ENCODE results near the gene EHMT2.
"Not testable (repeated sequence)": the region's sequence is repeated elsewhere in the genome, so short reads cannot be mapped to it uniquely, and the experiment has no call there.

Gene EHMT2

GRCh38 chr6:31869343-31869742 is 28.2 kb downstream of the EHMT2 start:
- Histone ChIP-seq H3K9ac (ENCODE audit: low read depth, low read length) (no peak overlapping the region), H3K4me3 (ENCODE audit: low read depth in 1 of 2, low read length in 2 of 2) (no peak overlapping the region), H3K27me3 (ENCODE audit: insufficient read depth, low read length, poor library complexity) (no peaks in the 10 kb centered on the region), H3K9me3 (ENCODE audit: insufficient read depth, low read length, severe bottlenecking) (no peaks in the 10 kb centered on the region), H3K4me2 (ENCODE audit: insufficient read depth, low read length) (no peak overlapping the region), H3K36me3 (ENCODE audit: insufficient read depth, low read length) (no peaks in the 10 kb centered on the region), H3K27ac (ENCODE audit: low read length) (no peak overlapping the region), H3K79me2 (ENCODE audit: insufficient read depth, low read length) (no peaks in the 10 kb centered on the region), H4K20me1 (ENCODE audit: insufficient read depth, low read length) (no peaks in the 10 kb centered on the region), H2AFZ (ENCODE audit: low read depth, low read length) (no peak overlapping the region), H3K4me1 (ENCODE audit: insufficient read depth, low read length) (peaks cover 10% of the 10 kb centered on the region)
- DNase-seq (no peak), ATAC-seq (ENCODE audit: insufficient read depth, low read depth) (no peak)
- TF ChIP-seq EZH2 (IDR thresholded peaks at IDR 0.05; ENCODE audit: borderline replicate concordance, low read depth, low read length, severe bottlenecking) (no peak), CTCF (IDR thresholded peaks at IDR 0.05; ENCODE audit: borderline replicate concordance, extremely low read depth, low read length, poor library complexity, severe bottlenecking) (no peak)

GRCh38 chr6:31868658-31868971 is 28.9 kb downstream of the EHMT2 start:
- not testable (repeated sequence) for H3K27me3 ChIP-seq (ENCODE audit: insufficient read depth, low read length, poor library complexity); H4K20me1 ChIP-seq (ENCODE audit: insufficient read depth, low read length); H3K4me2 ChIP-seq (ENCODE audit: insufficient read depth, low read length); H3K4me3 ChIP-seq (ENCODE audit: low read depth in 1 of 2, low read length in 2 of 2); DNase-seq; H3K36me3 ChIP-seq (ENCODE audit: insufficient read depth, low read length); ATAC-seq (ENCODE audit: insufficient read depth, low read depth); H2AFZ ChIP-seq (ENCODE audit: low read depth, low read length); H3K27ac ChIP-seq (ENCODE audit: low read length); H3K79me2 ChIP-seq (ENCODE audit: insufficient read depth, low read length); H3K9me3 ChIP-seq (ENCODE audit: insufficient read depth, low read length, severe bottlenecking); H3K9ac ChIP-seq (ENCODE audit: low read depth, low read length)
- peaks cover 15% of the 10 kb centered on the region for H3K4me1 ChIP-seq (ENCODE audit: insufficient read depth, low read length)

GRCh38 chr6:31865205-31866118 is 32.0 kb downstream of the EHMT2 start:
- Histone ChIP-seq H3K9ac (ENCODE audit: low read depth, low read length) (no peak overlapping the region), H3K27me3 (ENCODE audit: insufficient read depth, low read length, poor library complexity) (no peaks in the 10 kb centered on the region), H2AFZ (ENCODE audit: low read depth, low read length) (no peak overlapping the region), H3K4me2 (ENCODE audit: insufficient read depth, low read length) (no peak overlapping the region), H3K79me2 (ENCODE audit: insufficient read depth, low read length) (peaks cover 11% of the 10 kb centered on the region), H3K27ac (ENCODE audit: low read length) (no peak overlapping the region), H4K20me1 (ENCODE audit: insufficient read depth, low read length) (no peaks in the 10 kb centered on the region), H3K36me3 (ENCODE audit: insufficient read depth, low read length) (0 out of 2 replicates have a peak, but pooled peaks cover 2% of the 10 kb centered on the region), H3K9me3 (ENCODE audit: insufficient read depth, low read length, severe bottlenecking) (no peaks in the 10 kb centered on the region), H3K4me1 (ENCODE audit: insufficient read depth, low read length) (peaks cover 34% of the 10 kb centered on the region), H3K4me3 (ENCODE audit: low read depth in 1 of 2, low read length in 2 of 2) (no peak overlapping the region)
- TF ChIP-seq CTCF (IDR thresholded peaks at IDR 0.05; ENCODE audit: borderline replicate concordance, extremely low read depth, low read length, poor library complexity, severe bottlenecking) (no peak), EZH2 (IDR thresholded peaks at IDR 0.05; ENCODE audit: borderline replicate concordance, low read depth, low read length, severe bottlenecking) (no peak)
- DNase-seq (no peak), ATAC-seq (ENCODE audit: insufficient read depth, low read depth) (no peak)

- DNase-seq (no peak), ATAC-seq (ENCODE audit: insufficient read depth, low read depth) (no peak)
- no peaks in the 10 kb centered on the region for H3K9me3 ChIP-seq (ENCODE audit: insufficient read depth, low read length, severe bottlenecking)
- H3K36me3 ChIP-seq (ENCODE audit: insufficient read depth, low read length), result peaks cover 9% of the 10 kb centered on the region
- H3K4me3 ChIP-seq (ENCODE audit: low read depth in 1 of 2, low read length in 2 of 2), result peak overlapping the region in 1 of 2 experiments; percentile 72; a peak in 1 of 4 replicates
- TF ChIP-seq CTCF (IDR thresholded peaks at IDR 0.05; ENCODE audit: borderline replicate concordance, extremely low read depth, low read length, poor library complexity, severe bottlenecking) (no peak), EZH2 (IDR thresholded peaks at IDR 0.05; ENCODE audit: borderline replicate concordance, low read depth, low read length, severe bottlenecking) (no peak)
- H3K79me2 ChIP-seq (ENCODE audit: insufficient read depth, low read length), result peaks cover 11% of the 10 kb centered on the region
- no peak overlapping the region for H2AFZ ChIP-seq (ENCODE audit: low read depth, low read length)
- peaks cover 34% of the 10 kb centered on the region for H3K4me1 ChIP-seq (ENCODE audit: insufficient read depth, low read length)
- H3K27me3 ChIP-seq (ENCODE audit: insufficient read depth, low read length, poor library complexity), result no peaks in the 10 kb centered on the region
- peak overlapping the region; percentile 66; the same call in 1 of the 2 replicates for H3K9ac ChIP-seq (ENCODE audit: low read depth, low read length)
- peak overlapping the region; percentile 80 for H3K4me2 ChIP-seq (ENCODE audit: insufficient read depth, low read length)
- no peaks in the 10 kb centered on the region for H4K20me1 ChIP-seq (ENCODE audit: insufficient read depth, low read length)
- no peak overlapping the region for H3K27ac ChIP-seq (ENCODE audit: low read length)
These were observed 32.7 kb downstream of the EHMT2 start for GRCh38 chr6:31864818-31865204.

GRCh38 chr6:31864123-31864562 is 33.4 kb downstream of the EHMT2 start:
- H3K79me2 ChIP-seq (ENCODE audit: insufficient read depth, low read length), result peaks cover 11% of the 10 kb centered on the region
- peaks cover 15% of the 10 kb centered on the region for H3K36me3 ChIP-seq (ENCODE audit: insufficient read depth, low read length)
- not testable (repeated sequence) for H3K9me3 ChIP-seq (ENCODE audit: insufficient read depth, low read length, severe bottlenecking); H3K27me3 ChIP-seq (ENCODE audit: insufficient read depth, low read length, poor library complexity); ATAC-seq (ENCODE audit: insufficient read depth, low read depth); DNase-seq; H4K20me1 ChIP-seq (ENCODE audit: insufficient read depth, low read length)
- H3K9ac ChIP-seq (ENCODE audit: low read depth, low read length), result peak overlapping the region; percentile 66
- H3K4me3 ChIP-seq (ENCODE audit: low read depth in 1 of 2, low read length in 2 of 2), result peak overlapping the region; percentile 57 to 72
- peak overlapping the region; percentile 85 for H2AFZ ChIP-seq (ENCODE audit: low read depth, low read length)
- H3K4me2 ChIP-seq (ENCODE audit: insufficient read depth, low read length), result peak overlapping the region; percentile 80
- peak overlapping the region; percentile 75 for H3K27ac ChIP-seq (ENCODE audit: low read length)
- peaks cover 34% of the 10 kb centered on the region for H3K4me1 ChIP-seq (ENCODE audit: insufficient read depth, low read length)
